Fibroblast of villous mesenchyme (primary cell): ENCODE data around the gene WIZ. TPM values are rescaled to one million over a fixed set of nuclear protein-coding genes. Genes with fewer than 3 reads are reported as not detected.

Source experiments
- DNase-seq: peaks from one replicate; pipeline ENCODE4 v3.0.0-alpha.2; 2010; ENCODE audit warnings: low read depth
- H3K4me3 ChIP-seq: 2 replicates; pipeline ENCODE4 v1.5.1; 2011; ENCODE audit warnings: low read depth, mild to moderate bottlenecking, low read length
- CTCF ChIP-seq: IDR thresholded peaks from 2 replicates; pipeline ENCODE4 v1.5.1; 2012; ENCODE audit warnings: low read depth, mild to moderate bottlenecking, low read length; ENCODE audit not compliant: insufficient read depth
- total RNA-seq: library from RNA; depleted of rRNA; stranded (reverse); fragments of >200 nt; gene quantifications from 2 replicates; pipeline ENCODE4 v1.2.3, GENCODE V29; 2012

Gene WIZ
- total RNA-seq, 1 donor = 7.3 TPM

- no peak for TF ChIP-seq CTCF
- H3K4me3 ChIP-seq = no peak overlapping the region
- DNase-seq = no peak
These were observed 9.7 kb downstream of the WIZ start for GRCh38 chr19:15439821-15440641.

DNA sequence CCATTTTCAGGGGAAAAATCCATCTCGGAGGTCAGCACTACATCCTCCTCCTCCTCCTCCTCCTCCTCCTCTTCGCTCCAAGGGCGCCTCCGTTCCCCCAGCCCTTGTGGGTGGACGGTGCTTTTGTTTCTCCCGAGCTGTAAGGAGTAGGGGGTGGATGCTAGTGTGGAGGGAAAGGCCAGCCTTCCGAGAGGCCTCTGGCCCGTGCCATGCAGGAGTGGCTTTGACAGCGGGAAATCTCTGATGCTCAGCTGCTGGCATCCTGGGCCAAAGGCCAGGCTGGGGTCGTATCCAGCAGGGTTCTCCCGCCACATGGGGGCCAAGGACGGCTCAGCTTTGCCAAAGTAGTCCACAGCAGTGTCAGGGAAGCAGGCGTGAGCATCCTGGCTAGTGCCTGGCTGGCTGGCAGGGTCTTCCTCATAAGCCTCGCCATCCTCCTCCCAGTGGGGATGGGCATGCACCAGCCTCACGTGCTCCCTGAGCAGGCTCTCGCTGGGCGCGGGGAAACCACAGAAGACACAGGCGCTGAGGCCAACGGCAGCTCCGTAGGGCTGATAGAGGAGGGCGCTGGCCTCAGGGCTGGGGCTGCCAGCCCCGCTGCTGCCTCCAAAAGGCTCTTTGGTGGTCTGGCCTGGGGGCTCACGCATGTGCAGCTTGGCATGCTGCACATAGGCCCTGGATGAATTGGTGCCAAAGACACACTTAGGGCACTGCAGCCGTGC lies 10.5 kb downstream of the WIZ start:
- DNase-seq = no peak

GRCh38 chr19:15438577-15438976 lies 11.2 kb downstream of the WIZ start:
- TF ChIP-seq CTCF = no peak
- no peak overlapping the region for H3K4me3 ChIP-seq
- DNase-seq = no peak

More for the DNA sequence above, 10.5 kb downstream of the WIZ start:
- TF ChIP-seq CTCF = no peak
- H3K4me3 ChIP-seq = no peak overlapping the region

DNA sequence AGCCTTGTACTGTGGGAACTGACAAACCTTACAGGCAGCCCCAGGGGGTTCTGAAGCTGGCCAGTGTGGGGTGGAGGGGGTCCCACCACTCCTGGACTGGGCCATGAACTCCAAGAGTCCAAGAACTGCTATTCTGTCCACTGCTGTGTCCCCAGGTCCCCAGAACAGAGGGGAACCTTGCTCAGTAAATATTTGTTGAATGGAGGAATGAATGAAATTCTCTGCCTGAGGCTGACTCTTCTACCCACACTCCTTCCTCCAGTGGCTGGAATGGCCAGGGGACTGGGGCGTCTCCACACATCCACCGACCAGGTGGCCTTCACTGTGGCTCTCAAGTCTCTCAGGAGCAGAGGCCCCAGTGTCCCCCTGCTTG lies 11.6 kb downstream of the WIZ start:
- H3K4me3 ChIP-seq = no peak overlapping the region
- no peak for TF ChIP-seq CTCF
- DNase-seq = no peak

DNA sequence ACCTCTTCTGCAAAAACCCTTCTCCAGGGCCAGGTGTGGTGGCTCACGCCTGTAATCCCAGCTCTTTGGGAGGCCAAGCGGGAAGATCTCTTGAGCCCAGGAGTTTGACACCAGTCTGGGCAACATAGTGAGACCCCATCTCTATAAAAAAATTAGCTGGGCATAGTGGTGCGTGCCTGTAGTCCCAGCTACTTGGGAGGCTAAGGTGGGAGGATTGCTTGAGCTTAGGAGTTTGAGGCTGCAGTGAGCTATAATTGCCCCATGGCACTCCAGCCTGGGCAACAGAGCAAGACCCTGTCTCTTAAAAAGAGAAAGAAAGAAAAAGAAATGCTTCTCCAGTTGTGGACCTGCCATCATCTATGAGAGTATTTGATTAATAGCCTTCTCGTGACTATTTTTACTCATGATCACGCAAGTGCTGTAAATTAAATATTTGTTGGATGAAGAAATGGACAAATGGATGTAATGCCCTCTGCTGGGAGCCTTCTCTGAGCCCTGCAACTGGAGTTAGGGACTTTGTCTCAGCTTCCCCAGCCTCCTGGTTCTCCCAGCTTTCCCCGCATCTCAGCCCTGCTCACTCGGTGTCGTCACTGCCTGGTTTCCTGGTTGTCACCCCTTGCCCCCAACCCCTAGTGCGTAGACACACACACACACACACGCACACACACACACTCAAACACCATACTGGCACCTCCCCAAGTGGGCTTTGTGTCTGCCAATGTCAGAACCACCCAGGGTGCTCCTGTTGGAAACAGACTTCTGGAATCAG lies 12.2 kb downstream of the WIZ start:
- DNase-seq = peak; percentile 50
- H3K4me3 ChIP-seq = no peak overlapping the region
- TF ChIP-seq CTCF = peak; percentile 36

- no peak for TF ChIP-seq CTCF
- H3K4me3 ChIP-seq = no peak overlapping the region
- no peak for DNase-seq
These were observed 13.0 kb downstream of the WIZ start for GRCh38 chr19:15436826-15437110.
